ENCODE measurements around the gene TOP2A. TPM values are rescaled to one million over a fixed set of nuclear protein-coding genes. Genes with fewer than 3 reads are reported as not detected.

TOP2A gene
- total and polyA plus RNA-seq, 9 of the 15 experiments (the other 6 are each of a cell fraction or from before 2014, with no cell fraction given): 133 to 347 (median 259) TPM

DNA sequence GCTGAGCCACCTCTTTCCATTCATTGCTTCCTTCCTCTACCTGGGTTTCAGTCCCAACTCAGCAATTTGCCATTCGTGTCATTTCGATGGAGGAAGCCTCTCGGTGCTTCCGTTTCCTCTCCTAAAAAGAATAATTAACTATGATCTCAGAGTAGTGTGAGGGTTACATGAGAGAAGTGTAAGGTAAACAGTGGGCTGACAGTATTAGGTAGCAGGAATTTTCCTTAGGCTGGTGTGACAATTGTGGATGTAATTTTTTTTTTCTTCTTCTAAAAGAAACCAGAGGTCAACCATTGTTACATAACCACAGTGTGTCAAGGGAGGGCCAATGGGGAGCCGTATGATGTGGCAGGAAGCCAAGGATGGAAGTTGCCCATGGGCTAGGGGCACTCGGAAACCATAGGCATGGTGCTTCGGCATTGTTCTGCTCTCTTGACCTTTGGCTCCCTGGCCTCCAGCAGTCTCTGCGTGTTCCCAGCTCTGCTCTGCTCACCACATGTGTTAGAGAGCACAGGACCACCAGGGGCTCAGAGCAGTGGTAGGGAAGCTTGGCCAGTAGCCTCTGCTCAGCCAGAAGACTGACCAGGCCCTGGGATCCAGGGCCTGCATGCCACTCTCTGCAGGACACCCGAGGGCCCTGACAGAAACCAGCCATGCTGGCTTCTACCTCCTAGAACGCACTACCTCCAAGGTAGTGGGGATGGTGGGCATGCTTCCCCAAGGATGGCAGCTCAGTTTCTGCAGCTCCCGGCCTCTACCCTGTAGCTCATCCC is 2.0 kb upstream of the TOP2A start:
- no TSS peak for BruUV-seq (replicated peaks)
- WGBS (ENCODE audit: insufficient coverage, low coverage, missing lambda C conversion rate): 73% methylated on average over 11 of the region's 11 CpGs
- FAIRE-seq (no peak), ATAC-seq (no peak), DNase-seq (ENCODE audit: extremely low read depth in 1 of 4, low spot score in 3 of 4) (no peak)
- Histone ChIP-seq H3K9ac (ENCODE audit: insufficient read depth in 1 of 2, low read depth in 2 of 2, low read length in 2 of 2) (peak overlapping the region in 1 of 2 experiments; percentile 43; a peak in 2 of 4 replicates), H3K4me1 (replicated peaks in 1 of 2; ENCODE audit: control insufficient read depth in 2 of 2, insufficient read depth in 2 of 2, low read length in 2 of 2) (peaks cover 7 to 15% of the 10 kb centered on the region in 2 experiments), H3K27ac (ENCODE audit: extremely low read depth, low read depth, low read length) (no peak overlapping the region; the same call in 2 of the 3 replicates), H3K9me1 (ENCODE audit: control insufficient read depth, insufficient read depth, low read length) (no peaks in the 10 kb centered on the region), H3K36me3 (ENCODE audit: control insufficient read depth, insufficient read depth, low read length) (peaks cover 18% of the 10 kb centered on the region; the same call in 2 of the 3 replicates), H3K4me3 (no peak overlapping the region), H3K4me2 (ENCODE audit: insufficient read depth, low read length) (no peak overlapping the region), H3K9me3 (replicated peaks; ENCODE audit: control insufficient read depth, insufficient read depth, low read depth, low read length) (no peaks in the 10 kb centered on the region), H3K79me2 (ENCODE audit: control insufficient read depth, insufficient read depth, low read length) (peaks cover 29% of the 10 kb centered on the region), H3K27me3 (ENCODE audit: control insufficient read depth in 2 of 2, insufficient read depth in 2 of 2, low read length in 2 of 2) (no peaks in the 10 kb centered on the region), H4K20me1 (replicated peaks; ENCODE audit: control insufficient read depth, insufficient read depth, low read length) (no peaks in the 10 kb centered on the region), H2AFZ (ENCODE audit: low read depth, low read length) (peak overlapping the region; percentile 73)
- intact Hi-C loops (cut with micrococcal nuclease): no loop called here
- TF ChIP-seq STAG1 (CRISPR knock-in tag; IDR thresholded peaks at IDR 0.05; ENCODE audit: borderline replicate concordance): no peak
- TF ChIP-seq KLF1 (tag; IDR thresholded peaks at IDR 0.05): no peak
- no peak for TF ChIP-seq GTF2A2 (tag; IDR thresholded peaks at IDR 0.05)
- TF ChIP-seq NFIC (IDR thresholded peaks at IDR 0.05): peak; percentile 30; the same call in 1 of the 2 replicates
- ChIA-PET POLR2A (interaction anchor here (0.6 to 1.1 kb wide), 3 partner anchors 8 to 1530 kb away, joined by 3 read pairs; no protein-coding TSS in a partner anchor), CTCF (ENCODE audit: low intra/inter-chr PET ratio) (no interaction called here)
- in situ Hi-C loops (cut with MboI): no loop called here

DNA sequence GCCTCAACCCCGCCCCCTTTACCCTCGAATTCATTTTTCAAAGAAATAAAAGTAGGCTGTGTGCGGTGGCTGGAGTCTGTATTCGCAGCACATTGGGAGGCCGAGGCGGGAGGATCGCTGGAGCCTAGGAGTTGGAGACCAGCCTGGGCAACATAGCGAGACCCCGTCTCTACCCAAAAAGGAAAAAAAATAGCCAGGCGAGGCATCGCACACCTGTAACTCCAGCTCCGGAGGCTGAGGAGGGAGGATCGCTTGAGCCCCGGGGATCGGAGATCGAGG is 671 bp upstream of the TOP2A start:
- peak overlapping the region; percentile 88 for H3K4me2 ChIP-seq (ENCODE audit: insufficient read depth, low read length)
- H3K27ac ChIP-seq (ENCODE audit: extremely low read depth, low read depth, low read length): peak overlapping the region; percentile 73
- intact Hi-C loops (cut with micrococcal nuclease) (loop anchor here (1.0 kb wide), 1 partner anchor 25 kb away; the partner anchor contains the start of gene IGFBP4), in situ Hi-C loops (cut with MboI) (no loop called here)
- H3K27me3 ChIP-seq (ENCODE audit: control insufficient read depth in 2 of 2, insufficient read depth in 2 of 2, low read length in 2 of 2): no peaks in the 10 kb centered on the region
- H3K9ac ChIP-seq (ENCODE audit: insufficient read depth in 1 of 2, low read depth in 2 of 2, low read length in 2 of 2): peak overlapping the region; percentile 51 to 63; a peak in 3 of 4 replicates
- peak overlapping the region; percentile 74 for H3K4me3 ChIP-seq
- H3K4me1 ChIP-seq (replicated peaks in 1 of 2; ENCODE audit: control insufficient read depth in 2 of 2, insufficient read depth in 2 of 2, low read length in 2 of 2): peaks cover 7 to 15% of the 10 kb centered on the region in 2 experiments
- FAIRE-seq: no peak
- no TSS peak for BruUV-seq (replicated peaks)
- ChIA-PET CTCF (ENCODE audit: low intra/inter-chr PET ratio) (interaction anchor here (0.7 kb wide), 1 partner anchor 15 kb away, joined by 3 read pairs; no protein-coding TSS in a partner anchor), POLR2A (interaction anchor here (0.6 to 3.4 kb wide), 16 partner anchors 7 to 1271 kb away, joined by 3 to 27 read pairs (median 8); partner anchors contain the start of gene IGFBP4)
- 71% methylated on average over 14 of the region's 16 CpGs for WGBS (ENCODE audit: insufficient coverage, low coverage, missing lambda C conversion rate)
- DNase-seq (ENCODE audit: extremely low read depth in 1 of 4, low spot score in 3 of 4): no peak
- peak overlapping the region; percentile 86 for H2AFZ ChIP-seq (ENCODE audit: low read depth, low read length)
- ATAC-seq: no peak
- H3K36me3 ChIP-seq (ENCODE audit: control insufficient read depth, insufficient read depth, low read length): peaks cover 32% of the 10 kb centered on the region; the same call in 2 of the 3 replicates
- no peaks in the 10 kb centered on the region for H4K20me1 ChIP-seq (replicated peaks; ENCODE audit: control insufficient read depth, insufficient read depth, low read length)
- no peaks in the 10 kb centered on the region for H3K9me1 ChIP-seq (ENCODE audit: control insufficient read depth, insufficient read depth, low read length)
- no peaks in the 10 kb centered on the region for H3K9me3 ChIP-seq (replicated peaks; ENCODE audit: control insufficient read depth, insufficient read depth, low read depth, low read length)
- peaks cover 39% of the 10 kb centered on the region for H3K79me2 ChIP-seq (ENCODE audit: control insufficient read depth, insufficient read depth, low read length)
- TF ChIP-seq, protein P1, sequence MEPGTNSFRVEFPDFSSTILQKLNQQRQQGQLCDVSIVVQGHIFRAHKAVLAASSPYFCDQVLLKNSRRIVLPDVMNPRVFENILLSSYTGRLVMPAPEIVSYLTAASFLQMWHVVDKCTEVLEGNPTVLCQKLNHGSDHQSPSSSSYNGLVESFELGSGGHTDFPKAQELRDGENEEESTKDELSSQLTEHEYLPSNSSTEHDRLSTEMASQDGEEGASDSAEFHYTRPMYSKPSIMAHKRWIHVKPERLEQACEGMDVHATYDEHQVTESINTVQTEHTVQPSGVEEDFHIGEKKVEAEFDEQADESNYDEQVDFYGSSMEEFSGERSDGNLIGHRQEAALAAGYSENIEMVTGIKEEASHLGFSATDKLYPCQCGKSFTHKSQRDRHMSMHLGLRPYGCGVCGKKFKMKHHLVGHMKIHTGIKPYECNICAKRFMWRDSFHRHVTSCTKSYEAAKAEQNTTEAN (CRISPR knock-in tag; IDR thresholded peaks at IDR 0.05): no peak
- TF ChIP-seq BCOR (IDR thresholded peaks at IDR 0.05) (0 out of 2 replicates have a peak, but pooled peaks have one; percentile 12), ZNF121 (CRISPR knock-in tag; conservative IDR thresholded peaks at IDR 0.05) (peak; percentile 38; the same call in 1 of the 2 replicates), MLLT1 (IDR thresholded peaks at IDR 0.05) (peak in 1 of 2 experiments; percentile 65; a peak in 1 of 4 replicates)
